SK-N-SH treated with all-trans-retinoic acid at 6 μM for 48 hours (cell line): ENCODE results near the gene TICRR.

ENCODE experiments used
- ARNTL ChIP-seq: fragments of 450-650 bp; formaldehyde crosslinking; IDR thresholded peaks from 2 replicates; pipeline ENCODE4 v1.5.0; 2020; ENCODE audit warnings: low read depth, mild to moderate bottlenecking, moderate library complexity, borderline replicate concordance
- BACH2 ChIP-seq: fragments of 250-450 bp; sonication (Bioruptor Pico); IDR thresholded peaks from 2 replicates; pipeline ENCODE4 v1.9.0; 2021; ENCODE audit warnings: mild to moderate bottlenecking, borderline replicate concordance
- OSR1 ChIP-seq: fragments of 250-450 bp; sonication (Bioruptor Pico); IDR thresholded peaks from 2 replicates; pipeline ENCODE4 v1.8.0; 2022; ENCODE audit warnings: moderate library complexity, mild to moderate bottlenecking, inconsistent platforms
- PPARA ChIP-seq: fragments of 250-450 bp; sonication (Bioruptor Pico); IDR thresholded peaks from 2 replicates; pipeline ENCODE4 v1.5.0; 2020; ENCODE audit warnings: mild to moderate bottlenecking, borderline replicate concordance
- RARB ChIP-seq: fragments of 250-450 bp; sonication (Bioruptor Pico); IDR thresholded peaks from 2 replicates; pipeline ENCODE4 v1.8.0; 2021; ENCODE audit warnings: mild to moderate bottlenecking, moderate library complexity
- SNAI2 ChIP-seq: fragments of 250-450 bp; sonication (Bioruptor Pico); IDR thresholded peaks from 2 replicates; pipeline ENCODE4 v1.5.0; 2020; ENCODE audit warnings: mild to moderate bottlenecking, moderate library complexity
- TCF4 ChIP-seq: fragments of 250-450 bp; sonication (Bioruptor Pico); IDR thresholded peaks from 2 replicates; pipeline ENCODE4 v1.8.0; 2021; ENCODE audit warnings: mild to moderate bottlenecking, moderate library complexity, borderline replicate concordance
- TOX ChIP-seq: fragments of 250-450 bp; sonication (Bioruptor Pico); IDR thresholded peaks from 2 replicates; pipeline ENCODE4 v1.8.0; 2021; ENCODE audit warnings: mild to moderate bottlenecking, moderate library complexity, borderline replicate concordance
- ZFP3 ChIP-seq: fragments of 250-450 bp; sonication (Bioruptor Pico); IDR thresholded peaks from 2 replicates; pipeline ENCODE4 v1.5.0; 2020; ENCODE audit warnings: mild to moderate bottlenecking, moderate library complexity
- ZFP30 ChIP-seq: fragments of 450-650 bp; formaldehyde crosslinking; IDR thresholded peaks from 2 replicates; pipeline ENCODE4 v1.5.0; 2022; ENCODE audit warnings: mild to moderate bottlenecking, moderate library complexity
- ZNF565 ChIP-seq: fragments of 450-650 bp; formaldehyde crosslinking; conservative IDR thresholded peaks from 2 replicates; pipeline ENCODE4 v1.5.0; 2020; ENCODE audit warnings: low read depth, mild to moderate bottlenecking, moderate library complexity
- TF ChIP-seq, protein P1 (sequence below): fragments of 250-450 bp; sonication (Bioruptor Pico); IDR thresholded peaks from 2 replicates; pipeline ENCODE4 v1.5.1; 2020; ENCODE audit warnings: low read depth, mild to moderate bottlenecking, moderate library complexity
- TF ChIP-seq, protein P2 (sequence below): fragments of 250-450 bp; sonication (Bioruptor Pico); IDR thresholded peaks from 2 replicates; pipeline ENCODE4 v1.8.0; 2020; ENCODE audit warnings: mild to moderate bottlenecking, moderate library complexity, borderline replicate concordance
- TF ChIP-seq, protein P3 (sequence below): fragments of 250-450 bp; sonication (Bioruptor Pico); IDR thresholded peaks from 2 replicates; pipeline ENCODE4 v1.5.0; 2020; ENCODE audit warnings: mild to moderate bottlenecking, moderate library complexity

DNA sequence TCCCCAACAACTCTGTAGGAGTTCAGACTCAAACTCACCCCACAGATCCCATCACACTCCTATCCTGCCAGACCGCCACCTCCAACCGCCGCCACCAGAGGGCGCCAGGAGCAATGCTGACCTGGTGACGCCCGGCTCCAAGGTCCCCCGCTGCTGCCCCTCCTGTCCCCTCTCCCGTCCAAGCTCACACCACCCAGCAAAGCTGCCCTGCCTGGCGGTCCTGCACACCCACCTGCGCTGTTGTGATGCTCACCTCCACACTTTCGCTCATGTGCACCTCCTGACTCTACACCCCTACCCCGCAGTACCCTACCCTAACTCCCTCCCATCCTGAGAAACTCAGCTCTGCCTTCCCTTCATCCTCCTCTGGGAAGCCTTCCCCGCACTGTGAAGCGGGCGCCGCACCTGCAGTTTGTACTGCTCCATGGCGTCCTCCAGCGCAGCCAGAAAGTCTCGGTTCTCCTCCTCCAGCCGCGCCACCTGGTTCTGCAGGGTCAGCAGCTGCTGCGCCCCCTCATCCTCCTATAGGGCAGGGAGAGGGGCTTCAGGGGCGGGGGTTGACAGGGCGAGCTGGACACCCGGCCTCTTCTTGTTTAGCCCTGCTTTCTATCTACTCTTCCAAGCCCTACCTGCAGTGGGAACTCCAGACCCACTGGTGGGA, 72.1 kb downstream of the TICRR start:
- TF ChIP-seq ZFP30 (CRISPR knock-in tag): no peak
- TF ChIP-seq, protein P1, sequence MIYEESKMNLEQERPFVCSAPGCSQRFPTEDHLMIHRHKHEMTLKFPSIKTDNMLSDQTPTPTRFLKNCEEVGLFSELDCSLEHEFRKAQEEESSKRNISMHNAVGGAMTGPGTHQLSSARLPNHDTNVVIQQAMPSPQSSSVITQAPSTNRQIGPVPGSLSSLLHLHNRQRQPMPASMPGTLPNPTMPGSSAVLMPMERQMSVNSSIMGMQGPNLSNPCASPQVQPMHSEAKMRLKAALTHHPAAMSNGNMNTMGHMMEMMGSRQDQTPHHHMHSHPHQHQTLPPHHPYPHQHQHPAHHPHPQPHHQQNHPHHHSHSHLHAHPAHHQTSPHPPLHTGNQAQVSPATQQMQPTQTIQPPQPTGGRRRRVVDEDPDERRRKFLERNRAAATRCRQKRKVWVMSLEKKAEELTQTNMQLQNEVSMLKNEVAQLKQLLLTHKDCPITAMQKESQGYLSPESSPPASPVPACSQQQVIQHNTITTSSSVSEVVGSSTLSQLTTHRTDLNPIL (CRISPR knock-in tag): no peak
- no peak for TF ChIP-seq RARB
- no peak for TF ChIP-seq PPARA (CRISPR knock-in tag)
- no peak for TF ChIP-seq TOX (CRISPR knock-in tag)
- TF ChIP-seq ARNTL (CRISPR knock-in tag): no peak
- TF ChIP-seq BACH2 (CRISPR knock-in tag): no peak
- no peak for TF ChIP-seq TCF4 (CRISPR knock-in tag)
- TF ChIP-seq ZFP3: no peak
- no peak for TF ChIP-seq SNAI2 (CRISPR knock-in tag)
- TF ChIP-seq, protein P2, sequence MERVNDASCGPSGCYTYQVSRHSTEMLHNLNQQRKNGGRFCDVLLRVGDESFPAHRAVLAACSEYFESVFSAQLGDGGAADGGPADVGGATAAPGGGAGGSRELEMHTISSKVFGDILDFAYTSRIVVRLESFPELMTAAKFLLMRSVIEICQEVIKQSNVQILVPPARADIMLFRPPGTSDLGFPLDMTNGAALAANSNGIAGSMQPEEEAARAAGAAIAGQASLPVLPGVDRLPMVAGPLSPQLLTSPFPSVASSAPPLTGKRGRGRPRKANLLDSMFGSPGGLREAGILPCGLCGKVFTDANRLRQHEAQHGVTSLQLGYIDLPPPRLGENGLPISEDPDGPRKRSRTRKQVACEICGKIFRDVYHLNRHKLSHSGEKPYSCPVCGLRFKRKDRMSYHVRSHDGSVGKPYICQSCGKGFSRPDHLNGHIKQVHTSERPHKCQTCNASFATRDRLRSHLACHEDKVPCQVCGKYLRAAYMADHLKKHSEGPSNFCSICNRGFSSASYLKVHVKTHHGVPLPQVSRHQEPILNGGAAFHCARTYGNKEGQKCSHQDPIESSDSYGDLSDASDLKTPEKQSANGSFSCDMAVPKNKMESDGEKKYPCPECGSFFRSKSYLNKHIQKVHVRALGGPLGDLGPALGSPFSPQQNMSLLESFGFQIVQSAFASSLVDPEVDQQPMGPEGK (CRISPR knock-in tag): no peak
- TF ChIP-seq, protein P3, sequence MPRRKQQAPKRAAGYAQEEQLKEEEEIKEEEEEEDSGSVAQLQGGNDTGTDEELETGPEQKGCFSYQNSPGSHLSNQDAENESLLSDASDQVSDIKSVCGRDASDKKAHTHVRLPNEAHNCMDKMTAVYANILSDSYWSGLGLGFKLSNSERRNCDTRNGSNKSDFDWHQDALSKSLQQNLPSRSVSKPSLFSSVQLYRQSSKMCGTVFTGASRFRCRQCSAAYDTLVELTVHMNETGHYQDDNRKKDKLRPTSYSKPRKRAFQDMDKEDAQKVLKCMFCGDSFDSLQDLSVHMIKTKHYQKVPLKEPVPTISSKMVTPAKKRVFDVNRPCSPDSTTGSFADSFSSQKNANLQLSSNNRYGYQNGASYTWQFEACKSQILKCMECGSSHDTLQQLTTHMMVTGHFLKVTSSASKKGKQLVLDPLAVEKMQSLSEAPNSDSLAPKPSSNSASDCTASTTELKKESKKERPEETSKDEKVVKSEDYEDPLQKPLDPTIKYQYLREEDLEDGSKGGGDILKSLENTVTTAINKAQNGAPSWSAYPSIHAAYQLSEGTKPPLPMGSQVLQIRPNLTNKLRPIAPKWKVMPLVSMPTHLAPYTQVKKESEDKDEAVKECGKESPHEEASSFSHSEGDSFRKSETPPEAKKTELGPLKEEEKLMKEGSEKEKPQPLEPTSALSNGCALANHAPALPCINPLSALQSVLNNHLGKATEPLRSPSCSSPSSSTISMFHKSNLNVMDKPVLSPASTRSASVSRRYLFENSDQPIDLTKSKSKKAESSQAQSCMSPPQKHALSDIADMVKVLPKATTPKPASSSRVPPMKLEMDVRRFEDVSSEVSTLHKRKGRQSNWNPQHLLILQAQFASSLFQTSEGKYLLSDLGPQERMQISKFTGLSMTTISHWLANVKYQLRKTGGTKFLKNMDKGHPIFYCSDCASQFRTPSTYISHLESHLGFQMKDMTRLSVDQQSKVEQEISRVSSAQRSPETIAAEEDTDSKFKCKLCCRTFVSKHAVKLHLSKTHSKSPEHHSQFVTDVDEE (CRISPR knock-in tag): no peak
- no peak for TF ChIP-seq ZNF565
- TF ChIP-seq OSR1 (CRISPR knock-in tag): no peak
